ENCODE measurements around the gene ZNF618. TPM values are rescaled to one million over a fixed set of nuclear protein-coding genes. Genes with fewer than 3 reads are reported as not detected.

ZNF618 gene
- total and polyA plus RNA-seq, 2 experiments from 2014 or later = 2.3 to 5.1 TPM

GRCh38 chr9:114083666-114084065, 207.6 kb downstream of the ZNF618 start:
- Histone ChIP-seq H3K4me3 (no peak overlapping the region), H3K9me3 (ENCODE audit: low read depth) (no peaks in the 10 kb centered on the region), H3K9me2 (ENCODE audit: insufficient read depth) (no peaks in the 10 kb centered on the region), H3F3A (ENCODE audit: insufficient read depth) (peaks cover 4% of the 10 kb centered on the region; the same call in 1 of the 2 replicates), H3K36me3 (ENCODE audit: low read depth) (no peaks in the 10 kb centered on the region), H4K20me1 (ENCODE audit: insufficient read depth) (no peaks in the 10 kb centered on the region), H3K4me2 (ENCODE audit: unreplicated experiment) (no peak overlapping the region), H3K4me1 (ENCODE audit: insufficient read depth) (no peaks in the 10 kb centered on the region), H3K27me3 (replicated peaks; ENCODE audit: insufficient read depth) (peaks cover 9% of the 10 kb centered on the region; the same call in 1 of the 2 replicates), H3K79me2 (ENCODE audit: insufficient read depth) (no peaks in the 10 kb centered on the region), H3K27ac (no peak overlapping the region), H2AFZ (no peak overlapping the region), H3K9ac (no peak overlapping the region)
- in situ Hi-C loops (cut with MboI) = no loop called here
- WGBS, 2 experiments (ENCODE audit: low coverage in 1 of 2, low lambda C conversion rate in 2 of 2, missing lambda C conversion rate in 2 of 2) = 84 to 86% methylated on average over 6 of the region's 6 CpGs
- no peak for DNase-seq
- TF ChIP-seq EZH2 (IDR thresholded peaks at IDR 0.05; ENCODE audit: insufficient read depth, poor library complexity, severe bottlenecking) (no peak), EZH2phosphoT487 (IDR thresholded peaks at IDR 0.05; ENCODE audit: insufficient read depth, low read depth) (no peak)

GRCh38 chr9:114084282-114085073, 208.4 kb downstream of the ZNF618 start:
- H3K27me3 ChIP-seq (replicated peaks; ENCODE audit: insufficient read depth) = peaks cover 9% of the 10 kb centered on the region; the same call in 1 of the 2 replicates
- H3K4me1 ChIP-seq (ENCODE audit: insufficient read depth) = no peaks in the 10 kb centered on the region
- no peak overlapping the region for H3K27ac ChIP-seq
- no peaks in the 10 kb centered on the region for H3K9me2 ChIP-seq (ENCODE audit: insufficient read depth)
- TF ChIP-seq EZH2 (IDR thresholded peaks at IDR 0.05; ENCODE audit: insufficient read depth, poor library complexity, severe bottlenecking) = no peak
- no peak for TF ChIP-seq EZH2phosphoT487 (IDR thresholded peaks at IDR 0.05; ENCODE audit: insufficient read depth, low read depth)
- peaks cover 4% of the 10 kb centered on the region; the same call in 1 of the 2 replicates for H3F3A ChIP-seq (ENCODE audit: insufficient read depth)
- H3K4me2 ChIP-seq (ENCODE audit: unreplicated experiment) = no peak overlapping the region
- H3K79me2 ChIP-seq (ENCODE audit: insufficient read depth) = no peaks in the 10 kb centered on the region
- no peak overlapping the region for H3K9ac ChIP-seq
- no peak overlapping the region for H3K4me3 ChIP-seq
- WGBS, 2 experiments (ENCODE audit: low coverage in 1 of 2, low lambda C conversion rate in 2 of 2, missing lambda C conversion rate in 2 of 2) = 42 to 51% methylated on average over 11 of the region's 11 CpGs
- no peaks in the 10 kb centered on the region for H3K36me3 ChIP-seq (ENCODE audit: low read depth)
- no peak overlapping the region for H2AFZ ChIP-seq
- in situ Hi-C loops (cut with MboI) = no loop called here
- H4K20me1 ChIP-seq (ENCODE audit: insufficient read depth) = no peaks in the 10 kb centered on the region
- peak; percentile 15 for DNase-seq
- no peaks in the 10 kb centered on the region for H3K9me3 ChIP-seq (ENCODE audit: low read depth)

- H3K36me3 ChIP-seq (ENCODE audit: low read depth) = no peaks in the 10 kb centered on the region
- H3K4me2 ChIP-seq (ENCODE audit: unreplicated experiment) = no peak overlapping the region
- no peak overlapping the region for H2AFZ ChIP-seq
- no peak for DNase-seq
- in situ Hi-C loops (cut with MboI) = no loop called here
- H3K79me2 ChIP-seq (ENCODE audit: insufficient read depth) = no peaks in the 10 kb centered on the region
- H3K27ac ChIP-seq = no peak overlapping the region
- no peak overlapping the region for H3K4me3 ChIP-seq
- H3K9ac ChIP-seq = no peak overlapping the region
- H3K4me1 ChIP-seq (ENCODE audit: insufficient read depth) = no peaks in the 10 kb centered on the region
- H4K20me1 ChIP-seq (ENCODE audit: insufficient read depth) = no peaks in the 10 kb centered on the region
- 0 out of 2 replicates have a peak, but pooled peaks cover 3% of the 10 kb centered on the region for H3K27me3 ChIP-seq (replicated peaks; ENCODE audit: insufficient read depth)
- 91 to 99% methylated on average over 8 to 9 of the region's 9 CpGs for WGBS, 2 experiments (ENCODE audit: low coverage in 1 of 2, low lambda C conversion rate in 2 of 2, missing lambda C conversion rate in 2 of 2)
- H3K9me2 ChIP-seq (ENCODE audit: insufficient read depth) = no peaks in the 10 kb centered on the region
- H3F3A ChIP-seq (ENCODE audit: insufficient read depth) = peaks cover 4% of the 10 kb centered on the region; the same call in 1 of the 2 replicates
- TF ChIP-seq EZH2phosphoT487 (IDR thresholded peaks at IDR 0.05; ENCODE audit: insufficient read depth, low read depth) = no peak
- TF ChIP-seq EZH2 (IDR thresholded peaks at IDR 0.05; ENCODE audit: insufficient read depth, poor library complexity, severe bottlenecking) = no peak
- no peaks in the 10 kb centered on the region for H3K9me3 ChIP-seq (ENCODE audit: low read depth)
Observed at GRCh38 chr9:114085387-114085789, 209.3 kb downstream of the ZNF618 start.

GRCh38 chr9:114086009-114086408, 209.9 kb downstream of the ZNF618 start:
- DNase-seq = no peak
- H3K9me2 ChIP-seq (ENCODE audit: insufficient read depth) = no peaks in the 10 kb centered on the region
- no peaks in the 10 kb centered on the region for H3K9me3 ChIP-seq (ENCODE audit: low read depth)
- H2AFZ ChIP-seq = no peak overlapping the region
- no peak for TF ChIP-seq EZH2 (IDR thresholded peaks at IDR 0.05; ENCODE audit: insufficient read depth, poor library complexity, severe bottlenecking)
- TF ChIP-seq EZH2phosphoT487 (IDR thresholded peaks at IDR 0.05; ENCODE audit: insufficient read depth, low read depth) = no peak
- 85 to 91% methylated on average over 6 of the region's 6 CpGs for WGBS, 2 experiments (ENCODE audit: low coverage in 1 of 2, low lambda C conversion rate in 2 of 2, missing lambda C conversion rate in 2 of 2)
- no peaks in the 10 kb centered on the region for H4K20me1 ChIP-seq (ENCODE audit: insufficient read depth)
- H3K36me3 ChIP-seq (ENCODE audit: low read depth) = no peaks in the 10 kb centered on the region
- no peak overlapping the region for H3K9ac ChIP-seq
- no peaks in the 10 kb centered on the region for H3K4me1 ChIP-seq (ENCODE audit: insufficient read depth)
- no peak overlapping the region for H3K4me3 ChIP-seq
- H3K27ac ChIP-seq = no peak overlapping the region
- no peaks in the 10 kb centered on the region for H3K79me2 ChIP-seq (ENCODE audit: insufficient read depth)
- in situ Hi-C loops (cut with MboI) = no loop called here
- H3K4me2 ChIP-seq (ENCODE audit: unreplicated experiment) = no peak overlapping the region
- H3F3A ChIP-seq (ENCODE audit: insufficient read depth) = peaks cover 4% of the 10 kb centered on the region; the same call in 1 of the 2 replicates
- no peaks in the 10 kb centered on the region for H3K27me3 ChIP-seq (replicated peaks; ENCODE audit: insufficient read depth)
